SK-N-SH treated with all-trans-retinoic acid at 6 μM for 48 hours (cell line): ENCODE measurements around the gene EDARADD.

Experiments used
- ATAC-seq: fragments of 200-7000 bp; cut with Tn5 transposase; 3 replicates; pipeline ENCODE4 v1.9.1; 2020; ENCODE audit warnings: mild to moderate bottlenecking, moderate library complexity
- ARNTL ChIP-seq: fragments of 450-650 bp; formaldehyde crosslinking; IDR thresholded peaks from 2 replicates; pipeline ENCODE4 v1.5.0; 2020; ENCODE audit warnings: low read depth, mild to moderate bottlenecking, moderate library complexity, borderline replicate concordance
- BACH2 ChIP-seq: fragments of 250-450 bp; sonication (Bioruptor Pico); IDR thresholded peaks from 2 replicates; pipeline ENCODE4 v1.9.0; 2021; ENCODE audit warnings: mild to moderate bottlenecking, borderline replicate concordance
- CSDC2 ChIP-seq: fragments of 250-450 bp; sonication (Bioruptor Pico); IDR thresholded peaks from 2 replicates; pipeline ENCODE4 v1.5.0; 2020; ENCODE audit warnings: mild to moderate bottlenecking, moderate library complexity
- CSRNP3 ChIP-seq: fragments of 250-450 bp; sonication (Bioruptor Pico); IDR thresholded peaks from 2 replicates; pipeline ENCODE4 v1.5.1; 2021; ENCODE audit warnings: mild to moderate bottlenecking, moderate library complexity
- ESRRG ChIP-seq: fragments of 250-450 bp; sonication (Bioruptor Pico); IDR thresholded peaks from 2 replicates; pipeline ENCODE4 v1.6.1; 2021; ENCODE audit warnings: mild to moderate bottlenecking
- GLIS3 ChIP-seq: fragments of 250-450 bp; sonication (Bioruptor Pico); IDR thresholded peaks from 2 replicates; pipeline ENCODE4 v1.5.0; 2020; ENCODE audit warnings: mild to moderate bottlenecking, moderate library complexity
- ISL1 ChIP-seq: fragments of 250-450 bp; sonication (Bioruptor Pico); IDR thresholded peaks from 2 replicates; pipeline ENCODE4 v2.1.2; 2022; ENCODE audit warnings: mild to moderate bottlenecking, moderate library complexity
- OSR1 ChIP-seq: fragments of 250-450 bp; sonication (Bioruptor Pico); IDR thresholded peaks from 2 replicates; pipeline ENCODE4 v1.8.0; 2022; ENCODE audit warnings: moderate library complexity, mild to moderate bottlenecking, inconsistent platforms
- PATZ1 ChIP-seq: fragments of 250-450 bp; sonication (Bioruptor Pico); IDR thresholded peaks from 2 replicates; pipeline ENCODE4 v1.8.0; 2020; ENCODE audit warnings: mild to moderate bottlenecking, moderate library complexity, borderline replicate concordance
- POU6F1 ChIP-seq: fragments of 250-450 bp; sonication (Bioruptor Pico); IDR thresholded peaks from 2 replicates; pipeline ENCODE4 v1.8.0; 2021; ENCODE audit warnings: low read depth, mild to moderate bottlenecking, moderate library complexity, borderline replicate concordance
- PPARA ChIP-seq: fragments of 250-450 bp; sonication (Bioruptor Pico); IDR thresholded peaks from 2 replicates; pipeline ENCODE4 v1.5.0; 2020; ENCODE audit warnings: mild to moderate bottlenecking, borderline replicate concordance
- RARB ChIP-seq: fragments of 250-450 bp; sonication (Bioruptor Pico); IDR thresholded peaks from 2 replicates; pipeline ENCODE4 v1.8.0; 2021; ENCODE audit warnings: mild to moderate bottlenecking, moderate library complexity
- SNAI2 ChIP-seq: fragments of 250-450 bp; sonication (Bioruptor Pico); IDR thresholded peaks from 2 replicates; pipeline ENCODE4 v1.5.0; 2020; ENCODE audit warnings: mild to moderate bottlenecking, moderate library complexity
- TCF4 ChIP-seq: fragments of 250-450 bp; sonication (Bioruptor Pico); IDR thresholded peaks from 2 replicates; pipeline ENCODE4 v1.8.0; 2021; ENCODE audit warnings: mild to moderate bottlenecking, moderate library complexity, borderline replicate concordance
- TOX ChIP-seq: fragments of 250-450 bp; sonication (Bioruptor Pico); IDR thresholded peaks from 2 replicates; pipeline ENCODE4 v1.8.0; 2021; ENCODE audit warnings: mild to moderate bottlenecking, moderate library complexity, borderline replicate concordance
- TSHZ2 ChIP-seq: fragments of 250-450 bp; sonication (Bioruptor Pico); IDR thresholded peaks from 2 replicates; pipeline ENCODE4 v1.5.0; 2020; ENCODE audit warnings: mild to moderate bottlenecking, moderate library complexity
- ZC3H10 ChIP-seq: fragments of 250-450 bp; sonication (Bioruptor Pico); IDR thresholded peaks from 2 replicates; pipeline ENCODE4 v1.5.1; 2021; ENCODE audit warnings: mild to moderate bottlenecking, moderate library complexity
- ZFP3 ChIP-seq: fragments of 250-450 bp; sonication (Bioruptor Pico); IDR thresholded peaks from 2 replicates; pipeline ENCODE4 v1.5.0; 2020; ENCODE audit warnings: mild to moderate bottlenecking, moderate library complexity
- ZFP30 ChIP-seq: fragments of 450-650 bp; formaldehyde crosslinking; IDR thresholded peaks from 2 replicates; pipeline ENCODE4 v1.5.0; 2022; ENCODE audit warnings: mild to moderate bottlenecking, moderate library complexity
- ZNF565 ChIP-seq: fragments of 450-650 bp; formaldehyde crosslinking; conservative IDR thresholded peaks from 2 replicates; pipeline ENCODE4 v1.5.0; 2020; ENCODE audit warnings: low read depth, mild to moderate bottlenecking, moderate library complexity
- ZNF70 ChIP-seq: fragments of 450-650 bp; formaldehyde crosslinking; IDR thresholded peaks from 2 replicates; pipeline ENCODE4 v1.5.0; 2020; ENCODE audit warnings: mild to moderate bottlenecking, moderate library complexity
- ZNF8 ChIP-seq: fragments of 450-650 bp; formaldehyde crosslinking; IDR thresholded peaks from 2 replicates; pipeline ENCODE4 v1.5.0; 2020; ENCODE audit warnings: mild to moderate bottlenecking, moderate library complexity

The EDARADD gene

GRCh38 chr1:236489710-236490377, 95.8 kb downstream of the EDARADD start:
- peak; percentile 94 for ATAC-seq
- no peak for TF ChIP-seq OSR1 (CRISPR knock-in tag)
- no peak for TF ChIP-seq PATZ1 (CRISPR knock-in tag)

GRCh38 chr1:236491469-236492136, 97.5 kb downstream of the EDARADD start:
- ATAC-seq: no peak
- TF ChIP-seq OSR1 (CRISPR knock-in tag) (no peak), ZNF8 (CRISPR knock-in tag) (no peak), ZC3H10 (CRISPR knock-in tag) (no peak), TOX (no peak), ZFP30 (CRISPR knock-in tag) (no peak), ARNTL (CRISPR knock-in tag) (no peak), CSDC2 (CRISPR knock-in tag) (no peak), ISL1 (no peak)
- TF ChIP-seq, all 23 proteins: peak for 0

GRCh38 chr1:236492378-236492777, 98.3 kb downstream of the EDARADD start:
- TF ChIP-seq OSR1 (CRISPR knock-in tag): no peak
- TF ChIP-seq BACH2 (CRISPR knock-in tag): no peak
- no peak for TF ChIP-seq ARNTL (CRISPR knock-in tag)
- TF ChIP-seq TSHZ2 (CRISPR knock-in tag): no peak
- TF ChIP-seq POU6F1 (CRISPR knock-in tag): no peak
- no peak for TF ChIP-seq ZC3H10 (CRISPR knock-in tag)
- no peak for TF ChIP-seq ZFP30 (CRISPR knock-in tag)
- TF ChIP-seq PATZ1 (CRISPR knock-in tag): no peak
- no peak for TF ChIP-seq GLIS3
- TF ChIP-seq, all 23 proteins: peak for 0
- ATAC-seq: no peak

- ATAC-seq: no peak
- TF ChIP-seq ISL1 (no peak), ARNTL (CRISPR knock-in tag) (no peak), RARB (no peak), ZFP3 (CRISPR knock-in tag) (no peak), CSDC2 (CRISPR knock-in tag) (no peak), ZC3H10 (CRISPR knock-in tag) (no peak), ZNF70 (no peak), PATZ1 (CRISPR knock-in tag) (no peak), OSR1 (CRISPR knock-in tag) (no peak), TCF4 (CRISPR knock-in tag) (no peak), BACH2 (CRISPR knock-in tag) (no peak), CSRNP3 (no peak), PPARA (CRISPR knock-in tag) (no peak), SNAI2 (CRISPR knock-in tag) (no peak), ESRRG (CRISPR knock-in tag) (no peak), ZNF565 (CRISPR knock-in tag) (no peak)
Measured at GRCh38 chr1:236494082-236494481, 100.0 kb downstream of the EDARADD start.
